Right lobe of liver (tissue), 4 donors: ENCODE data around the gene SNTB2.

Experiments
- CTCF ChIP-seq, 4 donors: fragments of 200-600 bp in 3 of 4; fragments of 450-650 bp in 1 of 4; IDR thresholded peaks; one replicate each; pipeline versions ENCODE4 v1.5.1 to v1.8.0; 2016 to 2022; ENCODE audit warnings: antibody characterized with exemption in 4 of 4, mild to moderate bottlenecking in 2 of 4
- POLR2A ChIP-seq: fragments of 450-650 bp; IDR thresholded peaks from one replicate; pipeline ENCODE4 v1.6.1; 2017; ENCODE audit warnings: antibody characterized with exemption, mild to moderate bottlenecking
- donor health status: DM: no; HTN: no; CAD: no.
- donor health status: DM: no; HTN: no; CAD: no.
- donor health status: DM: no; HTN: yes; CAD: no.

- no peak for TF ChIP-seq CTCF (IDR thresholded peaks at IDR 0.05)
- TF ChIP-seq POLR2A: no peak
These were observed 107.1 kb downstream of the SNTB2 start for GRCh38 chr16:69294051-69294450.
